ENCODE measurements around the gene FAT1. TPM values are rescaled to one million over a fixed set of nuclear protein-coding genes. Genes with fewer than 3 reads are reported as not detected.

The FAT1 gene
- total RNA-seq, 4 donors from 2014 or later: 2.3 to 9.7 (median 4.8) TPM

GRCh38 chr4:186604124-186604807 lies 119.4 kb downstream of the FAT1 start:
- in situ Hi-C loops (cut with MboI; ENCODE audit: low sequenced_read_pairs in 4 of 4): no loop called here
- DNase-seq (no peak), ATAC-seq (no peak)
- Histone ChIP-seq H3K4me1 (no peaks in the 10 kb centered on the region), H3K4me3 (no peak overlapping the region), H3K27ac (no peak overlapping the region), H3K36me3 (no peaks in the 10 kb centered on the region), H3K9me3 (no peaks in the 10 kb centered on the region), H3K27me3 (no peaks in the 10 kb centered on the region)
- intact Hi-C loops (cut with DNase I; ENCODE audit: low total_unique reads): no loop called here
- TF ChIP-seq POLR2A (IDR thresholded peaks at IDR 0.05): no peak
- TF ChIP-seq CTCF (IDR thresholded peaks at IDR 0.05 in 4 of 5, conservative IDR thresholded peaks at IDR 0.05 in 1 of 5): no peak

DNA sequence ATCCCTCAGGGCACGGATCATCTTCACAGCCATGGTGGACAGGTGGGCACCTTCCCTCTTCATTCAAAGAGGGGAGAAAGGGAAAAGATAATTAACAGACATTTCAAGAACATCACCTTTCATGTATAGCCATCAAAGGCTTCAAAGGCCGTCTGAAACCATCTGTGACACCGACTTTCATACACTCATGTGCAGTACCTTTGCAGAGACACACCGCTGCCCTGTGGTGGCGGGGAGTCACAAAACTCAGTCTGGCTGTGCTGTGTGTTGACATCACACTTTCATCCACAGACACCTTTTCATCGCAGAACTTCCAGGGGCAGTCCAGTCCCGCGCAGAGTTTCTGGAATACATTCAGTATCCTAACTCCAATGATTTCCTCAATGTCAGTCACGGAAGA lies 120.7 kb downstream of the FAT1 start:
- ATAC-seq (no peak), DNase-seq (no peak)
- H3K36me3 ChIP-seq: no peaks in the 10 kb centered on the region
- H3K27ac ChIP-seq: no peak overlapping the region
- no peak for TF ChIP-seq CTCF (IDR thresholded peaks at IDR 0.05 in 4 of 5, conservative IDR thresholded peaks at IDR 0.05 in 1 of 5)
- in situ Hi-C loops (cut with MboI; ENCODE audit: low sequenced_read_pairs in 4 of 4) (no loop called here), intact Hi-C loops (cut with DNase I; ENCODE audit: low total_unique reads) (no loop called here)
- no peaks in the 10 kb centered on the region for H3K9me3 ChIP-seq
- no peak overlapping the region for H3K4me3 ChIP-seq
- no peaks in the 10 kb centered on the region for H3K4me1 ChIP-seq
- no peaks in the 10 kb centered on the region for H3K27me3 ChIP-seq

DNA sequence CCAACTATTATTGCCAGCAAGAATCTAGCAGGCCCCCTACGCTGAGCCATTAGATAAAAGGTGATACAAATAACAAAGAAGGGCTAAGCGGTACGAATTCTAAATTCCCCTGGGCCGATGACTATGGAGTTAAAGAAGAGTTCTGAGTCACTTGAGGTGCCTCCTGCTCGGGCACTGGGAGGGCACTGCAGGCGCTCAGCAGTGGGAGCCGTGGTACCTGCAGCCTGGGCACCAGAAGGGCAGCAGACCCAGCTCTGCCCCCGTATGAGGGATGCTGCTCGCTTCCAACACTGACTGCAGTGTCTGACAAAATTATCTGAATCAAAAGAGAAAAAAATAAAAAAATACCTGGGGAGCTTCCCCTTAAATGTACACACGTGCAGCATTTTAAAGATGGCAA lies 124.2 kb downstream of the FAT1 start:
- H3K4me3 ChIP-seq: no peak overlapping the region
- intact Hi-C loops (cut with DNase I; ENCODE audit: low total_unique reads) (no loop called here), in situ Hi-C loops (cut with MboI; ENCODE audit: low sequenced_read_pairs in 4 of 4) (loop anchor here in 1 of 4 donors (25.0 kb wide), 1 partner anchor 312 kb away; no protein-coding TSS in a partner anchor)
- no peak for ATAC-seq
- no peak for TF ChIP-seq POLR2A (IDR thresholded peaks at IDR 0.05)
- TF ChIP-seq CTCF (IDR thresholded peaks at IDR 0.05 in 4 of 5, conservative IDR thresholded peaks at IDR 0.05 in 1 of 5): no peak
- H3K36me3 ChIP-seq: no peaks in the 10 kb centered on the region
- no peaks in the 10 kb centered on the region for H3K9me3 ChIP-seq
- H3K27ac ChIP-seq: no peak overlapping the region
- H3K4me1 ChIP-seq: no peaks in the 10 kb centered on the region
- DNase-seq: no peak
- no peaks in the 10 kb centered on the region for H3K27me3 ChIP-seq

GRCh38 chr4:186598686-186599085 lies 125.0 kb downstream of the FAT1 start:
- H3K9me3 ChIP-seq: no peaks in the 10 kb centered on the region
- no peak overlapping the region for H3K4me3 ChIP-seq
- in situ Hi-C loops (cut with MboI; ENCODE audit: low sequenced_read_pairs in 4 of 4) (loop anchor here in 1 of 4 donors (25.0 kb wide), 1 partner anchor 311 kb away; no protein-coding TSS in a partner anchor), intact Hi-C loops (cut with DNase I; ENCODE audit: low total_unique reads) (no loop called here)
- ATAC-seq: no peak
- no peak for TF ChIP-seq POLR2A (IDR thresholded peaks at IDR 0.05)
- no peak for TF ChIP-seq CTCF (IDR thresholded peaks at IDR 0.05 in 4 of 5, conservative IDR thresholded peaks at IDR 0.05 in 1 of 5)
- no peaks in the 10 kb centered on the region for H3K4me1 ChIP-seq
- no peak overlapping the region for H3K27ac ChIP-seq
- H3K36me3 ChIP-seq: no peaks in the 10 kb centered on the region
- no peaks in the 10 kb centered on the region for H3K27me3 ChIP-seq
- no peak for DNase-seq

All from gastrocnemius medialis (tissue), 4 donors.